ENCODE data around the gene YRDC.

DNA sequence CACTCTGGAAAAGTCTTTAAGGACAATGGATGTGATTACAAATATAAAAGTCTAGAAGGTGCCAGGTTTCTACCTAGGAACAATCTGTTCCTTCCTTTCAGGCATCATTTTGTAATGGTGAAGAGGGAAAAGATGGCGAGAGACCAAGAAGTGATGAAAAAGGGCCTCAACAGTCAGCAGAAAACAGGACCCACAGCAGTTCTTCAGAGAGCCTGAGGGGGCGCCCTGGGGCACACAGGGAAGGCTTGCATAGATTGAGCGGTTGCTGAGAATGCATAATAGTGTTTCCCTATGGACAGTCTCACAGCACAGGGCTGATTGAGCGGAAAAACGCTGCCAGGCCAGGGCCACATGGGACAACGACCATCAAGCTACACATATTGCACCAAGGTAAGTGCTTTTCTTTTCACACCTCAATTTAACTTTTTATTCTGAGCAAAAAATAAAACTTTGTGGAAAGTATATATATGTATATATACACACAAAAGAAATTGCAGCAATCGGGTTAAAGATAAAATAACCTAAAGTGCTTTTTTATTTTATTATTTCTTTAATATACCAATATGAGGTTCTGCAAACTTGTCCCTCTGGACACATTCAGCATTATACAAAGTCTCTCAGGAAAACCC is 3.1 kb upstream of the YRDC start:
- TF ChIP-seq, protein P1, sequence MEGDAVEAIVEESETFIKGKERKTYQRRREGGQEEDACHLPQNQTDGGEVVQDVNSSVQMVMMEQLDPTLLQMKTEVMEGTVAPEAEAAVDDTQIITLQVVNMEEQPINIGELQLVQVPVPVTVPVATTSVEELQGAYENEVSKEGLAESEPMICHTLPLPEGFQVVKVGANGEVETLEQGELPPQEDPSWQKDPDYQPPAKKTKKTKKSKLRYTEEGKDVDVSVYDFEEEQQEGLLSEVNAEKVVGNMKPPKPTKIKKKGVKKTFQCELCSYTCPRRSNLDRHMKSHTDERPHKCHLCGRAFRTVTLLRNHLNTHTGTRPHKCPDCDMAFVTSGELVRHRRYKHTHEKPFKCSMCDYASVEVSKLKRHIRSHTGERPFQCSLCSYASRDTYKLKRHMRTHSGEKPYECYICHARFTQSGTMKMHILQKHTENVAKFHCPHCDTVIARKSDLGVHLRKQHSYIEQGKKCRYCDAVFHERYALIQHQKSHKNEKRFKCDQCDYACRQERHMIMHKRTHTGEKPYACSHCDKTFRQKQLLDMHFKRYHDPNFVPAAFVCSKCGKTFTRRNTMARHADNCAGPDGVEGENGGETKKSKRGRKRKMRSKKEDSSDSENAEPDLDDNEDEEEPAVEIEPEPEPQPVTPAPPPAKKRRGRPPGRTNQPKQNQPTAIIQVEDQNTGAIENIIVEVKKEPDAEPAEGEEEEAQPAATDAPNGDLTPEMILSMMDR (IDR thresholded peaks at IDR 0.05; ENCODE audit: poor library complexity, severe bottlenecking) = peak; percentile 85
- TF ChIP-seq TAF1 (IDR thresholded peaks at IDR 0.05; ENCODE audit: low read depth) (no peak), POLR2AphosphoS5 (IDR thresholded peaks at IDR 0.05) (no peak), EZH2 (IDR thresholded peaks at IDR 0.05; ENCODE audit: borderline replicate concordance, insufficient read depth, low read length, poor library complexity, severe bottlenecking) (no peak), RAD21 (conservative IDR thresholded peaks at IDR 0.05) (peak; percentile 66)
- TF ChIP-seq, protein P2, sequence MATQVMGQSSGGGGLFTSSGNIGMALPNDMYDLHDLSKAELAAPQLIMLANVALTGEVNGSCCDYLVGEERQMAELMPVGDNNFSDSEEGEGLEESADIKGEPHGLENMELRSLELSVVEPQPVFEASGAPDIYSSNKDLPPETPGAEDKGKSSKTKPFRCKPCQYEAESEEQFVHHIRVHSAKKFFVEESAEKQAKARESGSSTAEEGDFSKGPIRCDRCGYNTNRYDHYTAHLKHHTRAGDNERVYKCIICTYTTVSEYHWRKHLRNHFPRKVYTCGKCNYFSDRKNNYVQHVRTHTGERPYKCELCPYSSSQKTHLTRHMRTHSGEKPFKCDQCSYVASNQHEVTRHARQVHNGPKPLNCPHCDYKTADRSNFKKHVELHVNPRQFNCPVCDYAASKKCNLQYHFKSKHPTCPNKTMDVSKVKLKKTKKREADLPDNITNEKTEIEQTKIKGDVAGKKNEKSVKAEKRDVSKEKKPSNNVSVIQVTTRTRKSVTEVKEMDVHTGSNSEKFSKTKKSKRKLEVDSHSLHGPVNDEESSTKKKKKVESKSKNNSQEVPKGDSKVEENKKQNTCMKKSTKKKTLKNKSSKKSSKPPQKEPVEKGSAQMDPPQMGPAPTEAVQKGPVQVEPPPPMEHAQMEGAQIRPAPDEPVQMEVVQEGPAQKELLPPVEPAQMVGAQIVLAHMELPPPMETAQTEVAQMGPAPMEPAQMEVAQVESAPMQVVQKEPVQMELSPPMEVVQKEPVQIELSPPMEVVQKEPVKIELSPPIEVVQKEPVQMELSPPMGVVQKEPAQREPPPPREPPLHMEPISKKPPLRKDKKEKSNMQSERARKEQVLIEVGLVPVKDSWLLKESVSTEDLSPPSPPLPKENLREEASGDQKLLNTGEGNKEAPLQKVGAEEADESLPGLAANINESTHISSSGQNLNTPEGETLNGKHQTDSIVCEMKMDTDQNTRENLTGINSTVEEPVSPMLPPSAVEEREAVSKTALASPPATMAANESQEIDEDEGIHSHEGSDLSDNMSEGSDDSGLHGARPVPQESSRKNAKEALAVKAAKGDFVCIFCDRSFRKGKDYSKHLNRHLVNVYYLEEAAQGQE (IDR thresholded peaks at IDR 0.05; ENCODE audit: borderline replicate concordance) = no peak

All from neural cell (in vitro differentiated cells).